NCI-H345 treated with DMSO at 0.1 percent for 48 hours (cell line): ENCODE data around the gene HRC.
"Not testable (repeated sequence)": the region's sequence is repeated elsewhere in the genome, so short reads cannot be mapped to it uniquely, and the experiment has no call there.

Source experiments
- DNase-seq: peaks from one replicate; lab custom pipeline; 2025; ENCODE audit not compliant: unreplicated experiment; lab: John Stamatoyannopoulos, UW

Gene HRC

DNA sequence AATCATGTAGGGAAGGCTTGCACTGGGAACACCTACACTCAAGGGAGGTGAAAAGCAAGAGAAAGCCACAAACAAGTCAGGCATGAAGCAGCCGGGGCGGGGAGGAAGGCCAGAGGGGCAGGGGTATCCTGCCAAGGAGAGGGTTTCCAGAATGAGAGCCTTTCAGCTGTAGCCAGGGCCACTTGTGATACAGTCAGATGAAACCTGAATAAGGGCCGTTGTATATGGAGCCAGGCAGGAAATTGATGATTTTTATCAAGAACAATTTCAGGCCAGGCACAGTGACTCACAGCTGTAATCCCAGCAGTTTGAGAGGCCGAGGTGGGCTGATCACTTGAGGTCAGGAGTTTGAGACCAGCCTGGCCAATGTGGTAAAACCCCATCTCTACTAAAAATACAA is 6.8 kb upstream of the HRC start:
- DNase-seq = no peak

DNA sequence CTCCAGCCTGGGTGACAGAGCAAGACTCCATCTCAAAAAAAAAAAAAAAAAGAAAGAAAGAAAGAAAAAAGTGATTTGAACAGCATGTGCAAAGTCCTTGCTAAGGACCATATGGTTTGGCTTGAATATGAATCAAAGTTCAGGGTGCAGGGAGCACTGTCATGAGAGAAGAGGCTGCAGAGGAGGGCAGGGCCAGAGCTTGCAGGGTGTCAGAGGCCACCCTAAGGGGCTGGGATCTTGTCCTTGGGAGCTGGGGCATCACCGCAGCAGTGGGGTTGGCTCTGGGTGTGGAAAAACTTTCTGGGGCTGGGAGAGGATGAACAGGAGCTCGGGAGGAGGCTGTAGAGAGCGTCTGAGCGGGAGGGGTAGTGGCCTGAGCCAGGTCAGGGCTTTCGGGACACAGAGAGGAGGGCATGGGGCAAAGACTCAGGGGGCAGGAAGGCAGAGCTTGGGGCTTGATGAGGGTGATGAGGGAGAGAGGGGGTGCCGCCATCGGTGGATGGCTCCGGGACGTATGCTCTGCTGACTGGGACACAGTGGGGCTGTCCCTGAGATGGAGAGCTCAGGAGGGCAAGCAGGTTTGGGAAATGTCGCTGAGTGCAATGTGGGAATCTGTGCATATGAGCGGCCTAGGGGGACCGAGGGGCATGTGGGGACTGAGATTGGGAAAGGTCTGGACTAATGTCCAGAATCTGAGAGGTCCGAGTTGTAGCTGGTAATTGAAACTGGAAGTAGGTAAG is 5.4 kb upstream of the HRC start:
- DNase-seq = no peak

DNA sequence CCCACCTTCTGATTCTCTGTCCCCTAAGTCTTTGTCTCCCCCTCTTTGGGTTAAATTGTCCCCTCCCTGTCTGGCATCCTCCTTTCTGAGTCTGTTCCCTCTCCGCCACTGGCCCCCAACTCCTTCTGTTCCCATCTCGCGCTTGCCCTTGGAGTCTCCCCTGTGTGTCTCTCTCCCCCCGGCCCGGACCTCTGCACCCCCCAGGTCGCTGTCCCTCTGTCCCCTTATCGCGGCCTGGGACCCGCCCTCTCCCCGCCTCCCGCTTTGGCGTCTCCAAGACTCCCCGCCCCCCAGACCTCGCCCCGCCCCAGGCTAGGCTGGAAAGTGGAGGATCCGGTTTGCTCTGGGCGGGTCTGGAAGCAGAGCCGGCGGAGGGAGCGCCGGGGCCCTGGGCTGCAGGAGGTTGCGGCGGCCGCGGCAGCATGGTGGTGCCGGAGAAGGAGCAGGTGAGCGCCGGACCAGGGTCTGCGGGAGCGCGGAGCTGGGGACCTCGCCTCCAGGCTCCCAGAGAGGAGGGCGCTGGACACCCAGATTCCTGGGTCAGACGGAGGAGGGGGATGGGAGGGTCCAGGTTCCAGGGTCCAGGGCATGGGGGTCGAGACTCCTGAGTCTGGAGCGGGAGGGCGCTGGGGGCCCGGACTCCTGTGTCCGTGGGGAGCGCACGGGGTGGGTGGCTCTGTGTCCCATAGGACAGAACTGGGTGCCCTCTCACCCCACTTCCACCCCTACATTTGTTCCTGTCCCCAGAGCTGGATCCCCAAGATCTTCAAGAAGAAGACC is 2.4 kb upstream of the HRC start, which contains the start of gene TRPM4:
Gene TRPM4, plus strand, starts transcription at position 348 of the 780 bp plus-strand sequence. Its CDS starts 75 bp downstream, at position 423.
- peak; percentile 55 for DNase-seq

DNA sequence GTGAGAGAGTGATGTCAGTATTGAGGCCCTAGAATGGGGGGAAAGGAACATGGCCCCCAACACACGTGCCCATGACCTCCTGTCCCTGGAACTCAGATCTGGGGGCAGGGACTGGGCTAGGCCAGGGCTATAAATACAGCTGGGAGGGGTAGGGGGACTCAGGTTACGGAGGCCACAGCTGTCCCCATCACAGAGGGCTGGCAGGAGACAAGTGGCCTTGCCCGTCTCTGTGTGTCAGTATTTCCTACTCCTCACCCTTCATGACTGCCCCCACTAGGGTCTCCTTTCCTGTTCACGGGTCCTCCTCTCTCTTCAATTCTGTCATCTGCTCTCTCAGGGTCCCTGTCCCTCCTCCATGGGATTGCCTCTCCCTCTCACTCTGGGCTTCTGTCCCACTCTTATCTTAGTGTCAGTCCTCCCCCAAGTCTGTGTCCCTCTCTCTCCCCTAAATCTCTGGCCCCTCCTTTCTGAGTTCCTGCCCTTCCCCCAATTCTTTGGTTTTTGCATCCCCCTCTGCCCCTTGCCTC is 687 bp upstream of the HRC start:
- DNase-seq = no peak

DNA sequence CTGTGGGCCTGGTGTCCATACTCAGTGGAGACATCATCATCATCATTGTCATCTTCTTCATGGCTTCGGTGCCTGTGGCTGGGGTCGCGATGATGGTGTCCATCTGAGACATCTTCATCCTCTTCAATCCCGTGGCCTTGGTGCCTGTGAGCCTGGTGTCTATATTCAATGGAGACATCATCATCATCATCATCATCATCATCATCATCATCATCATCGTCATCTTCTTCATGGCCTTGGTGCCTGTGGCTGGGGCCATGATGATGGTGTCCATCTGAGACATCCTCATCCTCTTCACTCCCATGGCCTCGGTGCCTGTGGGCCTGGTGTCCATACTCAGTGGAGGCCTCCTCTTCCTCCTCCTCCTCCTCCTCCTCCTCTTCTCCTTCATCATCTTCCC is 917 bp downstream of the HRC start:
- DNase-seq = no peak

DNA sequence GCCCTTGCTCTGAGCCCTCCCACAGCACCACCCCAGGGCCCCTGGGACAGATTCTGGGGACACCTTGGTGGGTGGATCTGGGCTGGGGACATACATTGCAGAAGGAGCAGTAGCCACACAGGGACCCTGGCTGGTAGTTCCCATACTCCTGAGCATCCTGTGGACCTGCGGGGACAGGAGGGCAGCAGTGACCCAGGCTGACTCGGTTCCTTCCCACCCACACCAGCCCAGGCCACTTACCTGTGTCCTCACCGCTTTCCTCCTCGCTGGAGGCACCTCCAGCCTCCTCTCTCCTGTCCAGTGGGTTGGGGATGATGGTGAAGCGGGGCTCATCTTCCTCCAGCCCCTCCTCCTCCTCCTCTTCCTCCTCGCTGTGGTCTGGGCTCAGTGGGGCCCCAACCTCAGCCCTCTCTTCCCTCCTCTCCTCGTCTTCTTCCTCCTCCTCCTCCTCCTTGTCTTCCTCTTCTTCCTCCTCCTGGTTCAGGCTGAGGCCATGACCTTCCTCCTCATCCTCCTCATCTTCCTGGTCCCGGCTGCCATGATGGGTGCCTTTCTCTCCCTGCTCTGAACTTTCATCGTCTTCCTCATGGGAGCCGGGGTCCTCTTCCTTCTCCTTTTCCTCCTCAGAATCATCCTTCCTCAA is 1.9 kb downstream of the HRC start:
- DNase-seq = no peak

DNA sequence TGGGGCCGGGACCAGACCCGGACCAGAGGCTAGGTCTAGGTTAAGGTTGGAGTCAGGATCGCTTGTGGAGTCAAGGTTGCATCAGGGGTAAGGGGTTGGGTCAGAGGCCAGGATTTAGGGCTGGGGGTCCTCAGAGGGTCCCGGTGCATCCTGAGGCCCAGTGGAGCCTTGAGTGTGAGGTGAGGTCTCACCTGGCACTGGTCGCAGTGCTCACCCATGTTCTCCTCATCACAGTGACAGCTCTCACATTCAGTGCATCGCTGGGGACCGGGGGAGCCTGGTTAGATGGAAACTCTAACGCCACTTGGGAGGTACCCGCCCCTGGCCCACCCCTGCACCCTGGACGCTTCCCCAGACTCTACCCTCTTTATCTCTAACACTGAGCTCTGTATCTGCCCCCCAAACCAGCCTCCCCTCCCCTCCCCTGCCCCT is 3.1 kb downstream of the HRC start:
- DNase-seq = no peak

DNA sequence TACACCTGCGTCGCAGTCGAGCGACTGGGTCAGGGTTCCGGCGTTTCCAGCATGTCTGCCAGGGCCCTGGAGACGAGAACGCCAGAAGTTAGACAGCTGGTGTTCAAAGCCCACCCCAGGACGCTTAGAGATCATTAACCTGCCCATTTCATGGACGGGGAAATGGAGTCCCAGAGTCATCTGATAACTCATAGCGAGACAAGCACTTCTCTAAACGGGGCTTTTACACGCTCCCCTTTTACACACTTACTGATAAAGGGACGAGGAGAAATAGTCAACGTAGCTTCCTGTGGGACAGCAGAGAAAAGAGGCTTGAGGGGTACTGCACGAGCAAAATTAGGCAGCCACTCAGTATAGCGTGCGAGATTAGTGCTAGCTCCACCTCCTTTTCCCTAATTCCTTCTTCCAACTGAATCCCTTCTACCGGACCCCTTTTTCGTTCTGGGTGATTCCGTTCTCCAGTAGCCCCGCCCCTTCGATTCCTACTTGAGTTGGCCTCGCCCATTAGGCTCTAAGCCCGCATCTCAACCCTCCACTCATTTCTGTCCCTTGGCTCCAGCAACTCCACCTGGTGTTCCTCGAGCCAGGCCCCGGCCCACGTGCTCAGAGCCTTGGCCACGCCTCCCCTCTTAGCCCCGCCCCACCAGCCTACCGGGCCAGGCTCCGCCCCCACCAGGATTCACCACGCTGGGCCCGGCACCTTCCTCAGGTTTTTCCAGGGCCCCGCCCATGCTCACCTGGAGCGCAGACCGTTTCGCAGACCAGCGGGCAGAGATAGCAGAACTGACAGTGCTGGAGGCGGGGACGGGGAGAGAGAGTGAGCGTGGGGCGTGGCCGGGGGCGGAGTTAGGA is 3.7 kb downstream of the HRC start:
- peak; percentile 68 for DNase-seq

DNA sequence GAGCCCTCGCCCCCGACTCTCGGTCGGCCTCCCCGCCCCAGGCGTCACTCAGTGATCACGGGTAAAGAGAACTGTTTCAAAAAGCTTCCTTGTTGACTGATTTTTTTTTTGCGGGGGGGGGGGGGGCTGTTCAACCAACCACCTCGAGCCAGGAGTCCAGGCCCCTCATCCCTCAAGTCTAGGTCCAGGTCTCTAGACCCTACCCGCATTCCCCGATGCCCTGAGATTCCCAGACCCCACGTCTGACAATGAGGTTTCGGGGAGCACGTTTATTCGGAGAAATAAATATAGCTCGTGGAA is 4.3 kb downstream of the HRC start:
- no peak for DNase-seq

DNA sequence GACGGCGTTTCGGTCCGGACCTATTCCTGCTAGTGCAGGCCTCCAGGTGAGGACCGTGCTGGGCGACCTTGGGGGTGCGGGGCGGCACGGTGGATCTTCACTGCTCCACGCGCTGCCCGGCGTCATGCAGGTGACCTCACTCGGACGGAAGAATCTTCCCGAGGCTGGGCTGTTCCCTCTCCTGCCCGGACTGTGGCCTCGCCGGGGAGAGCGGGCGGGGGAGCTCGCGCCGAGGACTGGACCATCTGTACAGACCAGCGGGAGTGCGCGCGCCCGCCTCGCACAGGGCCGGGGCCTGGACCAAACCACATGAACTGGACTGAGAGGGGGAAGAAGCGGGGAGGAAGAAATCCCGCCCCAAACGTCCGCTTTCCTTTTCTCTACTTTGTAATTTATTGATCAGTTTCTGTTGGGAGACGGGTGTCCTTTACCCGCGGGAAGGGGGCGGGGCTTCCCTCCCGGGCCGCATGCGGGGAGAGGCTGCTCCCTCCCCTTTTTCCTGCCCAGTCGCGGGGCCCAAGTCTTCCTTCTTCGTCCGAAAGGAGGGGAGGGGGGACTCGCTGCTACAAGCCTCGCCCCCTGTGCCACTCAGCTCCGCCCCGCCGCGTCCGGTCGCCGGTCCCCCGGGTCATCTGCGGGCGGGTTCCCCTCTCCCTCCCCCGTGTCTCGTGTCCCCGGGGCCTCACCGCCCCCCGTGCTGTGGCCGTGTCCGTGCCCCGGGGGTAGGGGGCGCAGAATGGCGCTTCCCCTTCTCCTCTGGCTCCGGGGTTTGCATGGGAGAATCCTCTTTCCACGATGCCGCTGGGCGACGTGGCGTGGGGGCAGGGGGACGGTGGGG is 4.9 kb downstream of the HRC start:
- DNase-seq = peak; percentile 74

DNA sequence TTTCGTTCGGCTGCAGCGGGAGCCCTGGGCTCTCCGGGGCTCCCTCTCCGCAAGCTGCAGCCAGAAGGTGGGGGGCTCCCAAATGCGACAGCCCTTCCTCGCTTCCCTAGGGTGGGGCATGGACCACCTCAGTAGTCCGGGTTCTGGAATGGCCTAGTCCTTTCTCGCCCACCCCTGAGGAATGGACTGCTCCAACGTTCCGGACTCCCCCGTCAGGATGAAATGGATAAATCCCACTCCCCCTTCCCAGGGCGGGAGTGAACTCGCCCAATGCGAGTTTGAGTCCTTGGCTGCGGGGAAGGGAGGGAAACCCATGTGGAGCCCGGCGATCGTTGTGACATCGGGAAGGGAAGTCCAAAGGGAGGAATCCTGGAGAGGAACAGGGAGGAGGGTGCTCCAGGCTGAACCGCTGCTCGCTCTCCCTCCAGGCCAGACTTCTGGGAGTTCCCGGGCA is 5.5 kb downstream of the HRC start:
- peak; percentile 15 for DNase-seq

DNA sequence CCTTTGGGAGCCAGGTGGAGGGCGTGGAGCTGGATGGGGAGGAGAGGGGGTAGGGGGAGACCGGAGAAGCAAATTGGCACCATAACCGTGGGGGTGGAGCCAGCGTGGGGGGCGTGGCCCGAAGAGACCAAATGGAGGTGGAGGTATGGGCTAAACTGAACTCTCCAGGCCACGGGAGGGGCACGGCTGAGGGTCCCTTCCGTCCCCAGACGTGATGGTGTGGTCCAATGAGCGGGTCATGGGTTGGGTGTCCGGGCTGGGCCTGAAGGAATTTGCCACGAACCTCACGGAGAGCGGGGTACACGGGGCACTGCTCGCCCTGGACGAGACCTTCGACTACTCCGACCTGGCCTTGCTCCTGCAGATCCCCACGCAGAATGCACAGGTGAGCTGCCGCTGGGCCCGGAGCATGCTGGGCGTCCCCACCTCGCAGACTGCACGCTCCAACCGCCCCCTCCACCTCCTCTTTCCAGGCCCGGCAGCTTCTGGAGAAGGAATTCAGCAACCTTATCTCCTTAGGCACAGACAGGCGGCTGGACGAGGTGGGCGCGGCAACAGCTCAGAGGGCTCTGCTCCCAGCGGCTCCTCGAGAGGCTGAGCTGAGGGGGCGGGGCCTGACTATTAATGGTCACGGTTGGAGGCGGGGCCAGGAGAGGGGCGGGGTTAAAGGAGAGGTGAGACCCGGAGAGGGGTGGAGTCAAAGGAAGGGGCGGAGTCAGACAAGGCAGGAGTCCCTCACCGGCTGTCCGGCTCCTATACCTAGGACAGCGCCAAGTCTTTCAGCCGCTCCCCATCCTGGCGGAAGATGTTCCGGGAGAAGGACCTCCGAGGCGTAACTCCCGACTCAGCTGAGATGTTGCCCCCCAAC is 6.2 kb downstream of the HRC start:
- peak; percentile 74 for DNase-seq

DNA sequence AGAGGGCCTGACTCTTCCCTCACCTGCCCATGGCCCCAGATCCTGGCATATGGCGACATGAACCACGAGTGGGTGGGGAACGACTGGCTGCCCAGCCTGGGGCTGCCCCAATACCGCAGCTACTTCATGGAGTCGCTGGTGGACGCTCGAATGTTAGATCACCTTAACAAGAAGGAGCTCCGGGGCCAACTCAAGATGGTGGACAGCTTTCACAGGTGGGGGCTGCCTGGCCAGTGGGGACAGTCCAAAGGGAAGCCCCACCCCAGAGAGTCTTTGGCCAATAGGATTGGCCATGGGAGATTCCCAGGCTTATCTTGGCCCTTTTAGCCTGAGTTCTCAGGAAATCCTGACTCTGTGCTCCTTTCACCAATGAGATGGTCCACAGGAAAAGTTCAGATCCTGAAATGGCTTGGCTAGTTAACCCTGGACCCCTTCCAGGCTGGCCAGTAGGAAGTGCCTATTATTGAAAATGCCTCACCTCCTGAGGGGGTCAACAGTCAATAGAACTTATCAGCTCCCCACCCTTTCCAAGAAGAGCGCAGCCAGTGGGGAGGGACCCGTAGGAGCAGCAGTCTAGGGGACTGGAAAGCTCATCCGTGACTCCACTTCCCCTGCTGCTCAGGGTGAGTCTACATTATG is 7.0 kb downstream of the HRC start:
- no peak for DNase-seq

DNA sequence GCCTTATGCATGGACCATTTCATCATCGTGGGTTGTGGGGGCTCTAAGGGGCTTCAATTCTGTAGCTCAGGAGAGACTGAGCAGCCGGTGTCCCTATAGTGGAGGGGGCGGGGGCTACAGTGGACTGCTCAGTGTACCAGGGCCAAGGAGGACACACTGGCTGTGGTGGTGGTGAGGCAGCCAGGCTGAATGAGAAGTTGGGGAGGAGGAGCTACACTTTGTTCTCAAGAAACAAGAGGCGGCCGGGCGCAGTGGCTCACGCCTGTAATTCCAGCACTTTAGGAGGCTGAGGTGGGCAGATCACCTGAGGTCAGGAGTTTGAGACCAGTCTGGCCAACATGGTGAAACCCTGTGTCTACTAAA is 8.8 kb downstream of the HRC start:
- not testable (repeated sequence) for DNase-seq

DNA sequence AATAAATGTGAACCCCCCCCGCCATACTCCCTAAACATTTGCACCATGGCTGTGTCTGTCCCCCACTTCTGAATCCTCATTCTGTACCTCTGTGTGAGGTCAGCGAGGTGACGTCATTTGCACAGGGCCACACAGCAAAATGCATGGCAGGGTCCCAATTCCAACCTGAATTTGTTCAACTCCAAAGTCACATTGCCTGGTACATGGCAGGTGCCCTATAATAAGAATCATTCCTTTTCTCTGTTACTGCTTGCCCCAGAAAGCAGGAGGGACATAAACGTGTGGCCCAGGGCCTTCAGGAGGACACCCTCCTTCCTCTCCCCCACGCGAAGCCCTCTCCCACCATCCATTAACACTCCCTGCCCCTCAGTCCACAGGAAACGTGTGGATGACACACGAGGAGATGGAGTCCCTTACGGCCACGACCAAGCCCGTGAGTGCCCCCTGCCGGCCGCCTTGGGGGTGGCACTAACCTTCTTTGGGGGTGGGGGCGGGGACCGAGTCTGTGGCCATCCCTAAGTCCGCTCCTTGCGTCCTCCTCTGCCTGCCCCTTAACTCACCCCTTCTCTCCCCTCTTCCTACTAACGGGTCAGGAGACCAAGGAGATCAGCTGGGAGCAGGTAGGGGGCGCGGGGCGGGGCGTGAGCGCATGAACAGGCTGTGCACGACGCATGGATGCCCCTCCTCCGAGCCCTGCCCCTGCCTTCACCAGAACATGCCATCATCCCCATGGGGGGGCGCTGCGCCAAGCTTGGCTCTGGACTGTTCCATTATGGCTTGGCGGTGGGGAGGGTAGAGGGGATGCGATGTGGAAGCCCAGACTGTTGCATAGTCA is 9.4 kb downstream of the HRC start:
- no peak for DNase-seq

DNA sequence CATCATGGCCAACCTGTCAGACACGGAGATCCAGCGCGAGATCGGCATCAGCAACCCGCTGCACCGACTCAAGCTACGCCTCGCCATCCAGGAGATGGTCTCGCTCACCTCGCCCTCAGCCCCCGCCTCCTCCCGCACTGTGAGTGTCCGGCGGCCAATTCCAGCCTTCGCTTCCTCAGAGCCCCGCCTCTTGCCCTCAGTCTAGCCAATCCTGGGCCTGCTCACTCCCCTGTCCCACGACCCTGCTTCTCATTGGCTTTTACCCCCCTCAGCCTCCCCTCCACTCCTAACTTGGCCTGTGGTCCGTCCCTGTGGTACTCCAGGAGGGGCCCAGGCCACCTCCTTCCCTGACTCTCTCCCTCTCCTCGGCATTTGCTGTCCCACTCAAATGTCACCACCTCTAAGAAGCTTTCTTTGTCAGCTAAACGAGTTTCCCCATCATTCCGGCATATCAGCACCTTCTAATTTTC is 12.3 kb downstream of the HRC start:
- no peak for DNase-seq

DNA sequence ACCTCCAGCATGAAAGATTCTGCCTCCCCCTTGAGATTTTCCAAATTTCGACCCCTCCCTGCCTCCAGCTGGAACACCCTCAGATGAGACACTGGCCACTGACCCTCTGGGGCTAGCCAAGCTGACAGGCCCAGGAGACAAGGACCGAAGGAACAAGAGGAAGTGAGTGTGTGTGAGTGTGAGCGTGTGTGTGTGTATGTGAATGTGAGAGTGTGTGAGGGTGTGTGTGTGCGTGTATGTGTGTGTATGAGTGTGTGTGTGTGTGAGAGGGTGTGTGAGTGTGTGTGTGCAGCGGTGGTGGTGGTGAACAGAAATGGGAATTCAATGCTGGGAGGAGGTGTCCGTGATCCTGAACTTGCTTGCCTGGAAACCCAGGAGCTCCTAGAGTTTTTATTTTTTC is 13.8 kb downstream of the HRC start:
- no peak for DNase-seq

DNA sequence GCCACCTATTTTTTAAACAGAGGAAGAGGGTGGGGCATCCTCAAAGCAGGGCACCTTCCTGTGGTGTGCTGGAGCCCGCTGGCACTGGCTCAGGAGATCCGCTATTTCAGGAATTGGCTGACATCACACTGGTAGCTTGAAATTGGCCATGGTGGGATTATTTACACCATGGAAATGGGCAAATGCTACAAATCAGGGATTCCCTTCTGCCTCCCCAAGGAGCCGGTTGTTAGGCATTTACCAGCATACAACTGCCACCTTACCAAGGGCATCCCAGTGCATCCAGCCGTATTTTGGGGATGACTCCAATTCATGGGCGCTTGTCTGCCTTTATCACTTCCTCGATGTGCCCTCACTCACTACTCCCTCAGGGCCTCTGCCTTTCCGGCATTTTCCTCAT is 14.2 kb downstream of the HRC start:
- DNase-seq = no peak
